Measurements from ENCODE around the gene XYLT2.

DNA sequence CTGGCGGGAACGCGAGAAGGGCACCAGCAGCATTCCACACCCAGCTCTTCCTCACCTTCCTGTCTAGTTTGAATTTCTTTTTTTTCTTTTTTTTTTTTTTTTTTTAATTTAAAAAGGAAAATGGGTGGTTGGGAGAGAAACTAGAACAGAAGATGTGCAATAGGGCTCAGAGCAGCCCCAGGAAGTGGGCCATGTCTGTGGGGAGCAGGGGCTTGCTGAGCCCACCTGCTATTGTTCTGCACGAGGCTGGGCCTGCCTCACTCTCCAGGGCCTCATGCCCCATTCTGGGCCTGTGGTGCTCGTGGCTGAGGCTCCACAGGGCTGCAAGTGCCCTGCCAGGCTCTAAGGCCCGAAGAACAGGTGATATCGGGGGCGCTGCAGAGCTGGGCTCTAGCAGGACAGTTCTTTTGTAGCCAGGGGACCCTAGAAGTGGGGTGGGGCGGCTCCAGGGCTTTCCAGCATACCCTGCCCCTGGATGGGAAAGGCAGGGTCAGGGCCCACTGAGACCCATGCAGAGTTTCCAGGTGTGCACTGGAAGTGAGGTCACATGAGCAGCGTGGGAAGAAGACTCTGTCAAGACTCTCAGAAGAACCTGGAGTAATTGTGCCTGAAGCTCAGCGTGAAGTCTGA, 14.7 kb downstream of the XYLT2 start:
- TF ChIP-seq FOSL1 (CRISPR knock-in tag; IDR thresholded peaks at IDR 0.05; ENCODE audit: borderline replicate concordance) (no peak), MYC (CRISPR knock-in tag; IDR thresholded peaks at IDR 0.05; ENCODE audit: borderline replicate concordance) (no peak), ZNF232 (CRISPR knock-in tag; IDR thresholded peaks at IDR 0.05; ENCODE audit: borderline replicate concordance) (no peak), ZFX (CRISPR knock-in tag; IDR thresholded peaks at IDR 0.05; ENCODE audit: low read depth) (no peak), CCAR2 (optimal IDR thresholded peaks at IDR 0.05; ENCODE audit: low read depth, low read length) (no peak)
- TF ChIP-seq, protein P1, sequence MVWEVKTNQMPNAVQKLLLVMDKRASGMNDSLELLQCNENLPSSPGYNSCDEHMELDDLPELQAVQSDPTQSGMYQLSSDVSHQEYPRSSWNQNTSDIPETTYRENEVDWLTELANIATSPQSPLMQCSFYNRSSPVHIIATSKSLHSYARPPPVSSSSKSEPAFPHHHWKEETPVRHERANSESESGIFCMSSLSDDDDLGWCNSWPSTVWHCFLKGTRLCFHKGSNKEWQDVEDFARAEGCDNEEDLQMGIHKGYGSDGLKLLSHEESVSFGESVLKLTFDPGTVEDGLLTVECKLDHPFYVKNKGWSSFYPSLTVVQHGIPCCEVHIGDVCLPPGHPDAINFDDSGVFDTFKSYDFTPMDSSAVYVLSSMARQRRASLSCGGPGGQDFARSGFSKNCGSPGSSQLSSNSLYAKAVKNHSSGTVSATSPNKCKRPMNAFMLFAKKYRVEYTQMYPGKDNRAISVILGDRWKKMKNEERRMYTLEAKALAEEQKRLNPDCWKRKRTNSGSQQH (CRISPR knock-in tag; IDR thresholded peaks at IDR 0.05; ENCODE audit: low read depth), result no peak
- TF ChIP-seq, protein P2, sequence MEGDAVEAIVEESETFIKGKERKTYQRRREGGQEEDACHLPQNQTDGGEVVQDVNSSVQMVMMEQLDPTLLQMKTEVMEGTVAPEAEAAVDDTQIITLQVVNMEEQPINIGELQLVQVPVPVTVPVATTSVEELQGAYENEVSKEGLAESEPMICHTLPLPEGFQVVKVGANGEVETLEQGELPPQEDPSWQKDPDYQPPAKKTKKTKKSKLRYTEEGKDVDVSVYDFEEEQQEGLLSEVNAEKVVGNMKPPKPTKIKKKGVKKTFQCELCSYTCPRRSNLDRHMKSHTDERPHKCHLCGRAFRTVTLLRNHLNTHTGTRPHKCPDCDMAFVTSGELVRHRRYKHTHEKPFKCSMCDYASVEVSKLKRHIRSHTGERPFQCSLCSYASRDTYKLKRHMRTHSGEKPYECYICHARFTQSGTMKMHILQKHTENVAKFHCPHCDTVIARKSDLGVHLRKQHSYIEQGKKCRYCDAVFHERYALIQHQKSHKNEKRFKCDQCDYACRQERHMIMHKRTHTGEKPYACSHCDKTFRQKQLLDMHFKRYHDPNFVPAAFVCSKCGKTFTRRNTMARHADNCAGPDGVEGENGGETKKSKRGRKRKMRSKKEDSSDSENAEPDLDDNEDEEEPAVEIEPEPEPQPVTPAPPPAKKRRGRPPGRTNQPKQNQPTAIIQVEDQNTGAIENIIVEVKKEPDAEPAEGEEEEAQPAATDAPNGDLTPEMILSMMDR (CRISPR knock-in tag; IDR thresholded peaks at IDR 0.05), result no peak
- TF ChIP-seq, protein P3, sequence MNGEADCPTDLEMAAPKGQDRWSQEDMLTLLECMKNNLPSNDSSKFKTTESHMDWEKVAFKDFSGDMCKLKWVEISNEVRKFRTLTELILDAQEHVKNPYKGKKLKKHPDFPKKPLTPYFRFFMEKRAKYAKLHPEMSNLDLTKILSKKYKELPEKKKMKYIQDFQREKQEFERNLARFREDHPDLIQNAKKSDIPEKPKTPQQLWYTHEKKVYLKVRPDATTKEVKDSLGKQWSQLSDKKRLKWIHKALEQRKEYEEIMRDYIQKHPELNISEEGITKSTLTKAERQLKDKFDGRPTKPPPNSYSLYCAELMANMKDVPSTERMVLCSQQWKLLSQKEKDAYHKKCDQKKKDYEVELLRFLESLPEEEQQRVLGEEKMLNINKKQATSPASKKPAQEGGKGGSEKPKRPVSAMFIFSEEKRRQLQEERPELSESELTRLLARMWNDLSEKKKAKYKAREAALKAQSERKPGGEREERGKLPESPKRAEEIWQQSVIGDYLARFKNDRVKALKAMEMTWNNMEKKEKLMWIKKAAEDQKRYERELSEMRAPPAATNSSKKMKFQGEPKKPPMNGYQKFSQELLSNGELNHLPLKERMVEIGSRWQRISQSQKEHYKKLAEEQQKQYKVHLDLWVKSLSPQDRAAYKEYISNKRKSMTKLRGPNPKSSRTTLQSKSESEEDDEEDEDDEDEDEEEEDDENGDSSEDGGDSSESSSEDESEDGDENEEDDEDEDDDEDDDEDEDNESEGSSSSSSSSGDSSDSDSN (CRISPR knock-in tag; IDR thresholded peaks at IDR 0.05), result no peak
- TF ChIP-seq, protein P4, sequence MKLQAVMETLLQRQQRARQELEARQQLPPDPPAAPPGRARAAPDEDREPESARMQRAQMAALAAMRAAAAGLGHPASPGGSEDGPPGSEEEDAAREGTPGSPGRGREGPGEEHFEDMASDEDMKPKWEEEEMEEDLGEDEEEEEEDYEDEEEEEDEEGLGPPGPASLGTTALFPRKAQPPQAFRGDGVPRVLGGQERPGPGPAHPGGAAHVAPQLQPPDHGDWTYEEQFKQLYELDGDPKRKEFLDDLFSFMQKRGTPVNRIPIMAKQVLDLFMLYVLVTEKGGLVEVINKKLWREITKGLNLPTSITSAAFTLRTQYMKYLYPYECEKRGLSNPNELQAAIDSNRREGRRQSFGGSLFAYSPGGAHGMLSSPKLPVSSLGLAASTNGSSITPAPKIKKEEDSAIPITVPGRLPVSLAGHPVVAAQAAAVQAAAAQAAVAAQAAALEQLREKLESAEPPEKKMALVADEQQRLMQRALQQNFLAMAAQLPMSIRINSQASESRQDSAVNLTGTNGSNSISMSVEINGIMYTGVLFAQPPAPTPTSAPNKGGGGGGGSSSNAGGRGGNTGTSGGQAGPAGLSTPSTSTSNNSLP (IDR thresholded peaks at IDR 0.05; ENCODE audit: low read depth, low read length), result no peak
- TF ChIP-seq, protein P5, sequence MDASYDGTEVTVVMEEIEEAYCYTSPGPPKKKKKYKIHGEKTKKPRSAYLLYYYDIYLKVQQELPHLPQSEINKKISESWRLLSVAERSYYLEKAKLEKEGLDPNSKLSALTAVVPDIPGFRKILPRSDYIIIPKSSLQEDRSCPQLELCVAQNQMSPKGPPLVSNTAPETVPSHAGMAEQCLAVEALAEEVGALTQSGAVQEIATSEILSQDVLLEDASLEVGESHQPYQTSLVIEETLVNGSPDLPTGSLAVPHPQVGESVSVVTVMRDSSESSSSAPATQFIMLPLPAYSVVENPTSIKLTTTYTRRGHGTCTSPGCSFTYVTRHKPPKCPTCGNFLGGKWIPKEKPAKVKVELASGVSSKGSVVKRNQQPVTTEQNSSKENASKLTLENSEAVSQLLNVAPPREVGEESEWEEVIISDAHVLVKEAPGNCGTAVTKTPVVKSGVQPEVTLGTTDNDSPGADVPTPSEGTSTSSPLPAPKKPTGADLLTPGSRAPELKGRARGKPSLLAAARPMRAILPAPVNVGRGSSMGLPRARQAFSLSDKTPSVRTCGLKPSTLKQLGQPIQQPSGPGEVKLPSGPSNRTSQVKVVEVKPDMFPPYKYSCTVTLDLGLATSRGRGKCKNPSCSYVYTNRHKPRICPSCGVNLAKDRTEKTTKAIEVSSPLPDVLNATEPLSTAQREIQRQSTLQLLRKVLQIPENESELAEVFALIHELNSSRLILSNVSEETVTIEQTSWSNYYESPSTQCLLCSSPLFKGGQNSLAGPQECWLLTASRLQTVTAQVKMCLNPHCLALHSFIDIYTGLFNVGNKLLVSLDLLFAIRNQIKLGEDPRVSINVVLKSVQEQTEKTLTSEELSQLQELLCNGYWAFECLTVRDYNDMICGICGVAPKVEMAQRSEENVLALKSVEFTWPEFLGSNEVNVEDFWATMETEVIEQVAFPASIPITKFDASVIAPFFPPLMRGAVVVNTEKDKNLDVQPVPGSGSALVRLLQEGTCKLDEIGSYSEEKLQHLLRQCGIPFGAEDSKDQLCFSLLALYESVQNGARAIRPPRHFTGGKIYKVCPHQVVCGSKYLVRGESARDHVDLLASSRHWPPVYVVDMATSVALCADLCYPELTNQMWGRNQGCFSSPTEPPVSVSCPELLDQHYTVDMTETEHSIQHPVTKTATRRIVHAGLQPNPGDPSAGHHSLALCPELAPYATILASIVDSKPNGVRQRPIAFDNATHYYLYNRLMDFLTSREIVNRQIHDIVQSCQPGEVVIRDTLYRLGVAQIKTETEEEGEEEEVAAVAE (CRISPR knock-in tag; IDR thresholded peaks at IDR 0.05; ENCODE audit: borderline replicate concordance), result no peak

All from HepG2 (cell line).